H9 (cell line): ENCODE measurements around the gene DEAF1. TPM values are rescaled to one million over a fixed set of nuclear protein-coding genes. Genes with fewer than 3 reads are reported as not detected.
A peak's percentile ranks its signal among the peaks of the same experiment; 100 is the strongest.

Source experiments
- DNase-seq: peaks from one replicate; pipeline ENCODE4 v3.0.0-alpha.2; 2017
- H2AFZ ChIP-seq: one replicate; pipeline ENCODE4 v1.6.1; 2013; ENCODE audit warnings: mild to moderate bottlenecking, low read length, control low read depth, moderate library complexity
- H2AK5ac ChIP-seq: 2 replicates; pipeline ENCODE4 v1.6.1; 2013; ENCODE audit warnings: low read length, control low read depth, mixed read lengths; ENCODE audit not compliant: insufficient read length
- H2BK120ac ChIP-seq: one replicate; pipeline ENCODE4 v1.6.1; 2013; ENCODE audit warnings: low read depth, mild to moderate bottlenecking, low read length, control low read depth, inconsistent platforms; ENCODE audit not compliant: poor library complexity, severe bottlenecking
- H2BK12ac ChIP-seq: 2 replicates; pipeline ENCODE4 v1.6.1; 2013; ENCODE audit warnings: low read length, control low read depth, mixed read lengths, low read depth; ENCODE audit not compliant: insufficient read length
- H2BK15ac ChIP-seq: 2 replicates; pipeline ENCODE4 v1.6.1; 2013; ENCODE audit warnings: low read depth, low read length, control low read depth
- H2BK20ac ChIP-seq: one replicate; pipeline ENCODE4 v1.6.1; 2013; ENCODE audit warnings: low read depth, mild to moderate bottlenecking, low read length, control low read depth, inconsistent platforms; ENCODE audit not compliant: poor library complexity, severe bottlenecking
- H2BK5ac ChIP-seq: 2 replicates; pipeline ENCODE4 v1.6.1; 2013; ENCODE audit warnings: low read length, control low read depth, mixed read lengths; ENCODE audit not compliant: insufficient read length
- H3K14ac ChIP-seq: 2 replicates; pipeline ENCODE4 v1.6.1; 2013; ENCODE audit warnings: low read length, control low read depth; ENCODE audit not compliant: insufficient read depth
- H3K18ac ChIP-seq: 2 replicates; pipeline ENCODE4 v1.6.1; 2013; ENCODE audit warnings: low read depth, mild to moderate bottlenecking, mixed read lengths, low read length, control low read depth; ENCODE audit not compliant: insufficient read length
- H3K23ac ChIP-seq: 2 replicates; pipeline ENCODE4 v1.6.1; 2013; ENCODE audit warnings: low read length, control low read depth, mixed read lengths, low read depth; ENCODE audit not compliant: insufficient read length
- H3K23me2 ChIP-seq: 2 replicates; pipeline ENCODE4 v1.6.1; 2013; ENCODE audit warnings: low read depth, mild to moderate bottlenecking, mixed read lengths, low read length, control low read depth; ENCODE audit not compliant: insufficient read length, poor library complexity, severe bottlenecking
- H3K27ac ChIP-seq: 2 replicates; pipeline ENCODE4 v1.5.1; 2013; ENCODE audit warnings: low read length, control low read depth, mixed read lengths, low read depth; ENCODE audit not compliant: insufficient read length
- H3K27me3 ChIP-seq: 2 replicates; pipeline ENCODE4 v1.6.1; 2013; ENCODE audit warnings: low read length, control low read depth, inconsistent platforms; ENCODE audit not compliant: insufficient read depth
- H3K4ac ChIP-seq: 2 replicates; pipeline ENCODE4 v1.6.1; 2013; ENCODE audit warnings: low read depth, mild to moderate bottlenecking, control low read depth, inconsistent platforms, low read length, moderate library complexity
- H3K4me1 ChIP-seq: 2 replicates; pipeline ENCODE4 v1.6.1; 2013; ENCODE audit warnings: low read length, control low read depth, inconsistent platforms; ENCODE audit not compliant: insufficient read depth
- H3K4me2 ChIP-seq: 2 replicates; pipeline ENCODE4 v1.6.1; 2013; ENCODE audit warnings: low read length, control low read depth, mixed read lengths; ENCODE audit not compliant: insufficient read length, insufficient read depth
- H3K56ac ChIP-seq: 2 replicates; pipeline ENCODE4 v1.6.1; 2013; ENCODE audit warnings: low read depth, mild to moderate bottlenecking, mixed read lengths, low read length, control low read depth; ENCODE audit not compliant: insufficient read length
- H3K79me1 ChIP-seq: 2 replicates; pipeline ENCODE4 v1.6.1; 2013; ENCODE audit warnings: low read depth, mild to moderate bottlenecking, moderate library complexity, low read length, control low read depth, inconsistent platforms; ENCODE audit not compliant: insufficient read depth, poor library complexity, severe bottlenecking
- H3K79me2 ChIP-seq: 2 replicates; pipeline ENCODE4 v1.6.1; 2013; ENCODE audit warnings: low read length, control low read depth, inconsistent platforms; ENCODE audit not compliant: insufficient read depth
- H3K9ac ChIP-seq: 2 replicates; pipeline ENCODE4 v1.6.1; 2013; ENCODE audit warnings: low read length, control low read depth, mixed read lengths; ENCODE audit not compliant: insufficient read length; ENCODE audit errors: extremely low read depth
- H3K9me3 ChIP-seq: one replicate; pipeline ENCODE4 v1.6.1; 2013; ENCODE audit warnings: low read depth, low read length, inconsistent platforms; ENCODE audit not compliant: control insufficient read depth
- H3T11ph ChIP-seq: one replicate; pipeline ENCODE4 v1.6.1; 2013; ENCODE audit warnings: mild to moderate bottlenecking, low read length, control low read depth, inconsistent platforms
- H4K20me1 ChIP-seq: one replicate; pipeline ENCODE4 v1.6.1; 2013; ENCODE audit not compliant: control insufficient read depth, insufficient read length, insufficient read depth
- H4K5ac ChIP-seq: 2 replicates; pipeline ENCODE4 v1.6.1; 2013; ENCODE audit warnings: low read depth, mild to moderate bottlenecking, mixed read lengths, low read length, control low read depth; ENCODE audit not compliant: insufficient read length
- H4K8ac ChIP-seq: replicated peaks from 2 replicates; pipeline ENCODE4 v1.6.1; 2013; ENCODE audit warnings: low read length, control low read depth, mixed read lengths, low read depth; ENCODE audit not compliant: insufficient read length
- H4K91ac ChIP-seq: 2 replicates; pipeline ENCODE4 v1.6.1; 2013; ENCODE audit warnings: low read depth, mild to moderate bottlenecking, moderate library complexity, mixed read lengths, low read length, control low read depth; ENCODE audit not compliant: insufficient read length
- H3K27ac Mint-ChIP-seq, 3 experiments: 2 replicates in 2 of 3; 3 replicates in 1 of 3; pipeline ENCODE4 v1.8.0; 2020 to 2021; ENCODE audit warnings: mixed read lengths in 3 of 3, mild to moderate bottlenecking in 1 of 3, moderate library complexity in 1 of 3
- H3K27me3 Mint-ChIP-seq: 2 replicates; pipeline ENCODE4 v1.8.0; 2021; ENCODE audit warnings: low read depth, mild to moderate bottlenecking, moderate library complexity, mixed read lengths
- H3K36me3 Mint-ChIP-seq, 3 experiments: 2 replicates in 2 of 3; 3 replicates in 1 of 3; pipeline ENCODE4 v1.8.0; 2020 to 2021; ENCODE audit warnings: low read depth in 3 of 3, mixed read lengths in 3 of 3; ENCODE audit not compliant: insufficient read depth in 1 of 3
- H3K4me1 Mint-ChIP-seq, 2 experiments: 2 replicates each; pipeline ENCODE4 v1.8.0; 2020; ENCODE audit warnings: mixed read lengths in 2 of 2
- H3K4me3 Mint-ChIP-seq, 2 experiments: 2 replicates in 1 of 2; 3 replicates in 1 of 2; pipeline ENCODE4 v1.8.0; 2020 to 2021; ENCODE audit warnings: mild to moderate bottlenecking in 2 of 2, mixed read lengths in 2 of 2, moderate library complexity in 1 of 2
- H3K9me3 Mint-ChIP-seq, 2 experiments: 2 replicates in 1 of 2; 3 replicates in 1 of 2; pipeline ENCODE4 v1.8.0; 2020; ENCODE audit warnings: mild to moderate bottlenecking in 2 of 2, mixed read lengths in 2 of 2, moderate library complexity in 1 of 2
- WGBS: extraction: QIAGEN DNeasy Blood & Tissue Kit; methylation state at CpG from one replicate; pipeline ENCODE4 v1.1.7; 2013; ENCODE audit warnings: missing lambda C conversion rate, low lambda C conversion rate, mixed read lengths; ENCODE audit not compliant: insufficient read length; ENCODE audit errors: extremely low coverage; 5-methylcytosine and 5-hydroxymethylcytosine counted together
- total RNA-seq: library from RNA; stranded (reverse); gene quantifications from 2 replicates; pipeline ENCODE4 v1.2.1, GENCODE V29; 2021
- TF ChIP-seq, protein P1 (sequence below): fragments of 200-600 bp; sonication (generic); conservative IDR thresholded peaks from 3 replicates; pipeline ENCODE4 v1.8.0; 2021; ENCODE audit warnings: antibody characterized with exemption, mild to moderate bottlenecking

Gene DEAF1
- total RNA-seq, 1 experiment from 2014 or later = 67.3 TPM

DNA sequence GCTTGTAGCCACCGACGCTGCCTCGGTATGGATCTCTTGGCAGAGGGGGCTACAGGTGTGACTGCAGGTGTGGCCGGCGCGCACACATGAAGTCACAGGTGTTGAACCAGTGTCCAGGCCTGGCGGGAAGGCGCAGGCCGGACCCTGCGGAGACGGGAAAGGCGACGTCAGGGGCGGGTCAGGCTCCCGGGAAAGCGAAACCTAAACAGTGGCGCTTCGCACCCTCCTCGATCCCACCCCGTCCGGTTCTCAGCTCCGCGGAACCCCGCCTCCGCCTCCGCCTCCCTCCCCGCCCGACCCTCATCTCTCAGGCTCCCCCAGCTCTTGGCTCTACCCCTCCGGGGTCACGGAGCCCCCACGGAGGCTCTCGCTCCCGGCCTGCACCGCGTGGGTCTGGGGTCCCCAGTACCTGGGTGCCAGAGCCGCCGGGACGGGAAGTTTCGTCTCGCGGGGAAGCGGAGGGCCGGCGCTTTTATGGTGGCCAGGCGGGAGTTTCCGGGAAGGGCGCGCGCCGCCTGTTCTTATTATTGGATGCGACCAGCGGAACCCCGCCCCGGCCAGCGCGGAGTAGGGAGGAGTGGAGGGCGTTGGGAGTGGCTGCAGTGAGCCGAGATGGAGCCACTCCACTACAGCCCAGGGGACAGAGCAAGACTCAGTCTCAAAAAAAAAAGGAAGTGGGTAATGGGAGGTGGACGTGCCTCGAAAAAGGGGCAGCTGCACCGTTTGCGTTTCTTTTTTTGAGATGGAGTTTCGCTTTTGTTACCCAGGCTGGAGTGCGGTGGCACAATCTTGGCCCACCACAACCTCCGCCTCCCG is 79.3 kb downstream of the DEAF1 start, which contains the start of gene IRF7:
Gene IRF7, minus strand, starts transcription at position 447 of the 816 bp plus-strand sequence. CDS start 586 bp downstream, outside the sequence.
- peak within 1 kb of the TSS; percentile 35 for H3K4me2 ChIP-seq
- Mint-ChIP-seq H3K9me3 (no peaks in the 10 kb centered on the region), H3K27me3 (no peaks in the 10 kb centered on the region), H3K4me3 (peak within 1 kb of the TSS; percentile 73 to 82), H3K4me1 (peaks cover 4 to 6% of the 10 kb centered on the region in 2 experiments; a peak in 3 of 4 replicates), H3K36me3 (peaks cover 3 to 21% (median 19%) of the 10 kb centered on the region in 3 experiments; a peak in 6 of 7 replicates), H3K27ac (peak within 1 kb of the TSS; percentile 44 to 94 (median 89); a peak in 4 of 7 replicates)
- H2BK5ac ChIP-seq = no peak within 1 kb of the TSS
- no peaks in the 10 kb centered on the region for H4K20me1 ChIP-seq
- H3K9me3 ChIP-seq = no peaks in the 10 kb centered on the region
- no peak within 1 kb of the TSS for H3K27ac ChIP-seq
- no CpG with 5 or more reads among the region's 66 CpGs for WGBS
- no peaks in the 10 kb centered on the region for H3K79me2 ChIP-seq
- H2BK15ac ChIP-seq = no peak within 1 kb of the TSS
- H3T11ph ChIP-seq = no peak within 1 kb of the TSS
- H3K4ac ChIP-seq = no peak within 1 kb of the TSS
- H2BK120ac ChIP-seq = no peak within 1 kb of the TSS
- no peak within 1 kb of the TSS for H3K23ac ChIP-seq
- DNase-seq = peak; percentile 91
- no peaks in the 10 kb centered on the region for H3K27me3 ChIP-seq
- H3K4me1 ChIP-seq = no peaks in the 10 kb centered on the region
- H3K18ac ChIP-seq = peak within 1 kb of the TSS; percentile 66
- no peaks in the 10 kb centered on the region for H3K79me1 ChIP-seq
- no peak within 1 kb of the TSS for H2AFZ ChIP-seq
- peak within 1 kb of the TSS; percentile 89 for H3K14ac ChIP-seq
- no peak within 1 kb of the TSS for H4K91ac ChIP-seq
- H3K56ac ChIP-seq = no peak within 1 kb of the TSS
- H4K5ac ChIP-seq = no peak within 1 kb of the TSS
- H2AK5ac ChIP-seq = no peak within 1 kb of the TSS
- H4K8ac ChIP-seq = no peak within 1 kb of the TSS
- H3K23me2 ChIP-seq = peaks cover 4% of the 10 kb centered on the region
- no peak within 1 kb of the TSS for H2BK12ac ChIP-seq
- no peak within 1 kb of the TSS for H3K9ac ChIP-seq
- no peak within 1 kb of the TSS for H2BK20ac ChIP-seq
- TF ChIP-seq, protein P1, sequence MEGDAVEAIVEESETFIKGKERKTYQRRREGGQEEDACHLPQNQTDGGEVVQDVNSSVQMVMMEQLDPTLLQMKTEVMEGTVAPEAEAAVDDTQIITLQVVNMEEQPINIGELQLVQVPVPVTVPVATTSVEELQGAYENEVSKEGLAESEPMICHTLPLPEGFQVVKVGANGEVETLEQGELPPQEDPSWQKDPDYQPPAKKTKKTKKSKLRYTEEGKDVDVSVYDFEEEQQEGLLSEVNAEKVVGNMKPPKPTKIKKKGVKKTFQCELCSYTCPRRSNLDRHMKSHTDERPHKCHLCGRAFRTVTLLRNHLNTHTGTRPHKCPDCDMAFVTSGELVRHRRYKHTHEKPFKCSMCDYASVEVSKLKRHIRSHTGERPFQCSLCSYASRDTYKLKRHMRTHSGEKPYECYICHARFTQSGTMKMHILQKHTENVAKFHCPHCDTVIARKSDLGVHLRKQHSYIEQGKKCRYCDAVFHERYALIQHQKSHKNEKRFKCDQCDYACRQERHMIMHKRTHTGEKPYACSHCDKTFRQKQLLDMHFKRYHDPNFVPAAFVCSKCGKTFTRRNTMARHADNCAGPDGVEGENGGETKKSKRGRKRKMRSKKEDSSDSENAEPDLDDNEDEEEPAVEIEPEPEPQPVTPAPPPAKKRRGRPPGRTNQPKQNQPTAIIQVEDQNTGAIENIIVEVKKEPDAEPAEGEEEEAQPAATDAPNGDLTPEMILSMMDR = no peak
